SJCRH30 (cell line): ENCODE data around the gene RPS15. TPM values are rescaled to one million over a fixed set of nuclear protein-coding genes. Genes with fewer than 3 reads are reported as not detected.

Experiments
- DNase-seq, 2 experiments: peaks; one replicate each; pipeline ENCODE4 v3.0.0-alpha.2; 2015 to 2020
- H3K27ac ChIP-seq: fragments of 250-450 bp; sonication (Bioruptor Pico); 2 replicates; pipeline ENCODE4 v1.5.1; 2020; ENCODE audit warnings: mild to moderate bottlenecking, moderate library complexity
- H3K27me3 ChIP-seq: fragments of 250-450 bp; sonication (Bioruptor Pico); 2 replicates; pipeline ENCODE4 v1.5.1; 2020; ENCODE audit warnings: mild to moderate bottlenecking, moderate library complexity
- H3K36me3 ChIP-seq: fragments of 250-450 bp; sonication (Bioruptor Pico); 2 replicates; pipeline ENCODE4 v1.5.1; 2020; ENCODE audit warnings: mild to moderate bottlenecking, moderate library complexity
- H3K4me1 ChIP-seq: fragments of 250-450 bp; sonication (Bioruptor Pico); 2 replicates; pipeline ENCODE4 v1.5.1; 2020; ENCODE audit warnings: mild to moderate bottlenecking, moderate library complexity
- H3K4me3 ChIP-seq: fragments of 250-450 bp; sonication (Bioruptor Pico); 2 replicates; pipeline ENCODE4 v1.5.1; 2020; ENCODE audit warnings: mild to moderate bottlenecking, moderate library complexity
- H3K9me3 ChIP-seq: fragments of 250-450 bp; sonication (Bioruptor Pico); replicated peaks from 2 replicates; pipeline ENCODE4 v1.5.1; 2020; ENCODE audit warnings: mild to moderate bottlenecking, moderate library complexity
- total RNA-seq: library from RNA; depleted of rRNA; stranded (reverse); fragments of >200 nt; shearing (Covaris generic); gene quantifications from 2 replicates; pipeline ENCODE4 v1.2.3, GENCODE V29; 2014

RPS15 gene
- total RNA-seq, 1 experiment from 2014 or later, result 1,359 TPM

DNA sequence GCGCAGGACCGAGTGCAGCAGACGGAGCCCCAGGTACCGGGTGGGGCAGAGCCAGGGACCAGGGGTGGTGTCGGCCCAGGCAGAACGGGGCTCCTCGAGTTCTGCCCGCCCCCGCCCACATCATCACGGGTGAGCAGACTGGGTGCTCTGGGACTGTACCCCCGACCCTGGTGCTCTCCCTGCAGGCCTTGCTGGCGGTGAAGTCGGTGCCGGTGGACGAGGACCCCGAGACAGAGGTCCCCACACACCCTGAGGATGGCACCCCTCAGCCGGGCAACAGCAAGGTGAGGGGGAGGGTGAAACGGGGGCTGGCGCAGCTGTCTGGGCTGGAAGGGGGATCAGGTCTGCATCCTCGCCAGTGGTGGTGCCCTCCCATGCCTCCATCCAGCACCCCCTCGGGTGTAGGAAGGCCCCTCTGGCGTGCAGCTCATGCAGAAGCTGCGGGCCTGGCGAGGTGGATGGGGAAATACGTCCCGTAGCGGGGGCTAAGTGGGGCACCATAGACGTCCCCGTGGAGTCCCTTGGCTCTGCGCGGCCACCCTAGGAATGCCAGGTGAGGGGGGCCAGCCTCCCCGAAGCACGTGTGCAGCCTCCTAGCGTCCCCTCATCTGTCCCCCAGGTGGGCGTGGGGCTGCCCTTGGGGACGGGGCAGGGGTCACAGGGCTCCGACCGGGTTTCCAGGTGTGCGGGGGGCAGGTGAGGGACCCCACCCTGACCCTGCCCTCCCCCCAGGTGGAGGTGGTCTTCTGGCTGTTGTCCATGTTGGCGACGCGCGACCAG, 18.1 kb downstream of the RPS15 start:
- peaks cover 17% of the 10 kb centered on the region; the same call in 1 of the 2 replicates for H3K4me1 ChIP-seq

DNA sequence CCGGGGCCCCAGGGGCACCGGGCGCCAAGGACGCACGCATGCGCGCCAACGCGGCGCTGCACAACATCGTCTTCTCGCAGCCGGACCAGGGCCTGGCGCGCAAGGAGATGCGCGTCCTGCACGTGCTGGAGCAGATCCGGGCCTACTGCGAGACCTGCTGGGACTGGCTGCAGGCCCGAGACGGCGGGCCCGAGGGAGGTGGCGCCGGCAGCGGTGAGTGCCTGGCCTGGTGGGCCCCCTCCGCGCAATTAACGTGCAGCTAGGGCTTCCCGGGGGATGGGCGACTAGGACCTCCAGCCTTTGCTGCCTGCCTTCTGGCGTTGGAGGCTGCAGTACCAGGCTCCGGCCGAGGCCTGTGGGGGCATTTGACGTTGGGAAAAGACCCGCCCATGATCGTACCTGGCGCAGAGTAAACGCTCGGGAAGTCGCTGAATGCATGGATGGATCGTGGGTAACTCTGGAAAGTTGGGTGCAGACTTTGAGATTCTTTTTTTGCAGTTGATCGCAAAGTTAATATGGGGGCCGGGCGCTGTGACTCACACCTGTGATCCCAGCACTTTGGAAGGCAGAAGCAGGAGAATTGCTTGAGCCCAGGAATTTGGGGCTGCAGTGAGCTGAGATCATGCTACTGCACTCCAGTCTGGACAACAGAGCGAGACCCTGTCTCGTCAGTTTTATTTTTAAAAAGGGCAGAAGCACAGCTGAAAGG, 19.0 kb downstream of the RPS15 start:
- H3K27ac ChIP-seq, result no peak overlapping the region
- no peaks in the 10 kb centered on the region for H3K27me3 ChIP-seq
- no peaks in the 10 kb centered on the region for H3K36me3 ChIP-seq
- H3K4me3 ChIP-seq, result no peak overlapping the region
- H3K4me1 ChIP-seq, result peaks cover 15% of the 10 kb centered on the region; the same call in 1 of the 2 replicates
- H3K9me3 ChIP-seq, result no peaks in the 10 kb centered on the region
- DNase-seq, result no peak

More for the DNA sequence above, 18.1 kb downstream of the RPS15 start:
- no peaks in the 10 kb centered on the region for H3K36me3 ChIP-seq
- peaks cover 7% of the 10 kb centered on the region; the same call in 1 of the 2 replicates for H3K27me3 ChIP-seq
- no peak overlapping the region for H3K27ac ChIP-seq
- no peak overlapping the region for H3K4me3 ChIP-seq
- no peak for DNase-seq
- H3K9me3 ChIP-seq, result no peaks in the 10 kb centered on the region

DNA sequence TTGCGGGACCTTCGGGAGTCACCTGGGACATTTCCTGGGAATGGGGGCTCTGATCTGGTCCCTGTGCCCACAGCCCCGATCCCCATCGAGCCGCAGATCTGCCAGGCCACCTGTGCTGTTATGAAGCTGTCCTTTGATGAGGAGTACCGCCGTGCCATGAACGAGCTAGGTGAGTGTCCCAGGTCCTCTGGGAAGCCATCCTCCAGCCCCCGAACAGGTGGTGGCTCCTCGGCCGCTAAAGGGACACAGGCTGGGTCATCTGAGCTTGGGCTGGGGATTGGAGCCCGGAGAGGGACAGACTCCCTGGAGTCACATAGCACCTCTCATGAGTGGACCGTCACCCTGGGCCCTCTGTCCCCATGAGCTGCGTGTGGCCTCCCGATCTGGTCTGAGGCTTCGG, 19.7 kb downstream of the RPS15 start:
- Histone ChIP-seq H3K27me3 (no peaks in the 10 kb centered on the region), H3K4me1 (peaks cover 8% of the 10 kb centered on the region; the same call in 1 of the 2 replicates), H3K4me3 (no peak overlapping the region), H3K9me3 (no peaks in the 10 kb centered on the region), H3K27ac (no peak overlapping the region), H3K36me3 (no peaks in the 10 kb centered on the region)
- no peak for DNase-seq

- H3K9me3 ChIP-seq, result no peaks in the 10 kb centered on the region
Observed at GRCh38 chr19:1459479-1459878, 21.3 kb downstream of the RPS15 start.

DNA sequence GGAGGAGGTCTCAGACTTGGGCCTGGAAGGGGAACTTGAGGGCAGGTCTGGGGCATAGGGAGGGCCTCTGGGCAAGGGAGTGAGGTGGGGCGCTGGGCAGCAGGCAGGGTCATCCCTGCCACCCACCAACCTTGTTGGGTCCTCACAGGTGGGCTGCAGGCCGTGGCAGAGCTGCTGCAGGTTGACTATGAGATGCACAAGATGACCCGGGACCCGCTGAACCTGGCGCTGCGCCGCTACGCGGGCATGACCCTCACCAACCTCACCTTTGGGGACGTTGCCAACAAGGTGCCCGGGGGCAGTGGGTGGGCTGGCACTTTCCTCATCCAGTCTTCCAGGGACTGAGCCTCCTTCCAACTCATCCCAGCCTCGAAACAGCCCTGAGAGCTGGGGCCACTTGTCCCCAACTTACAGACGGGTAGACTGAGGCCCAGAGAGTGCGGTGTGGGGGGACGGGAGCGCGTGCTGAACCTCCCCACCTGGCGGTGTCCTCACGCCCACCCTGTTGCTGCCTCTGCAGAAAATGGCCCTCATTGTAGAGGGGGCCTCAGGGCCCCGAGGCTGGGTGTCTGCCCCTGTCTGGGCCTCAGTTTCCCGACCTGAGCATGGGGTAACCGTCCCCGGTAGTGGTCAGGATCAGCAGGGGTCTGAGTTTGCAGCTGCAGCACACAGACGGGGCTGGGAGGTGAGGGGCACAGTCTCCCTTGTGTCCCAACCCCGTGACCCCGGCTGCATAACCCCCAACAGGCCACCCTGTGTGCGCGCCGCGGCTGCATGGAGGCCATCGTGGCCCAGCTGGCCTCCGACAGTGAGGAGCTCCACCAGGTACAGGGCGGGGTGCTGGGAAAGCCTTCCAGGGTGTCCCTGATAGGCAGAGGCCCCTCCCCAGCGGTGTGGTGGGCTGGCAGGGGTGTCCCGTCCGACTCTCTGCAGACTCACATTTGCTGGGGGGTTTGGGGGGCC, 22.1 kb downstream of the RPS15 start:
- H3K4me1 ChIP-seq, result no peaks in the 10 kb centered on the region
- no peaks in the 10 kb centered on the region for H3K27me3 ChIP-seq
- no peaks in the 10 kb centered on the region for H3K36me3 ChIP-seq
- no peak for DNase-seq
- no peak overlapping the region for H3K4me3 ChIP-seq
- H3K27ac ChIP-seq, result no peak overlapping the region
- H3K9me3 ChIP-seq, result no peaks in the 10 kb centered on the region

More at GRCh38 chr19:1459479-1459878, 21.3 kb downstream of the RPS15 start:
- Histone ChIP-seq H3K4me1 (no peaks in the 10 kb centered on the region), H3K36me3 (no peaks in the 10 kb centered on the region), H3K27me3 (no peaks in the 10 kb centered on the region), H3K27ac (no peak overlapping the region), H3K4me3 (no peak overlapping the region)
- DNase-seq, result no peak

GRCh38 chr19:1461862-1462261, 23.7 kb downstream of the RPS15 start:
- H3K4me1 ChIP-seq, result no peaks in the 10 kb centered on the region
- no peak overlapping the region for H3K27ac ChIP-seq
- no peaks in the 10 kb centered on the region for H3K36me3 ChIP-seq
- DNase-seq, result no peak
- no peaks in the 10 kb centered on the region for H3K9me3 ChIP-seq
- no peaks in the 10 kb centered on the region for H3K27me3 ChIP-seq
- no peak overlapping the region for H3K4me3 ChIP-seq

DNA sequence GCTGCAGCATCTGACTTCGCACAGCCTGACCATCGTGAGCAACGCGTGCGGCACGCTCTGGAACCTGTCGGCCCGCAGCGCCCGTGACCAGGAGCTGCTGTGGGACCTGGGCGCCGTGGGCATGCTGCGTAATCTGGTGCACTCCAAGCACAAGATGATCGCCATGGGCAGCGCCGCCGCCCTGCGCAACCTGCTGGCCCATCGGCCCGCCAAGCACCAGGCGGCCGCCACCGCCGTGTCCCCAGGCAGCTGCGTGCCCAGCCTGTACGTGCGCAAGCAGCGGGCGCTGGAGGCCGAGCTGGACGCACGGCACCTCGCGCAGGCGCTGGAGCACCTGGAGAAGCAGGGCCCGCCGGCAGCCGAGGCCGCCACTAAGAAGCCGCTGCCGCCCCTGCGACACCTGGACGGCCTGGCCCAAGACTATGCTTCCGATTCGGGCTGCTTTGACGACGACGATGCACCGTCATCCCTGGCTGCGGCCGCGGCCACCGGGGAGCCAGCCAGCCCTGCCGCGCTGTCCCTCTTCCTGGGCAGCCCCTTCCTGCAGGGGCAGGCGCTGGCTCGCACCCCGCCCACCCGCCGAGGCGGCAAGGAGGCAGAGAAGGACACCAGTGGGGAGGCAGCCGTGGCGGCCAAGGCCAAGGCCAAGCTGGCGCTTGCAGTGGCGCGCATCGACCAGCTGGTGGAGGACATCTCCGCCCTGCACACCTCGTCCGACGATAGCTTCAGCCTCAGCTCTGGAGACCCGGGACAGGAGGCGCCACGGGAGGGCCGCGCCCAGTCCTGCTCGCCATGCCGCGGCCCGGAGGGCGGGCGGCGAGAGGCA, 27.2 kb downstream of the RPS15 start:
- no peak for DNase-seq
- H3K27ac ChIP-seq, result no peak overlapping the region
- no peaks in the 10 kb centered on the region for H3K27me3 ChIP-seq
- H3K9me3 ChIP-seq, result no peaks in the 10 kb centered on the region
- H3K4me1 ChIP-seq, result no peaks in the 10 kb centered on the region; the same call in 1 of the 2 replicates
- no peak overlapping the region for H3K4me3 ChIP-seq
- H3K36me3 ChIP-seq, result no peaks in the 10 kb centered on the region

DNA sequence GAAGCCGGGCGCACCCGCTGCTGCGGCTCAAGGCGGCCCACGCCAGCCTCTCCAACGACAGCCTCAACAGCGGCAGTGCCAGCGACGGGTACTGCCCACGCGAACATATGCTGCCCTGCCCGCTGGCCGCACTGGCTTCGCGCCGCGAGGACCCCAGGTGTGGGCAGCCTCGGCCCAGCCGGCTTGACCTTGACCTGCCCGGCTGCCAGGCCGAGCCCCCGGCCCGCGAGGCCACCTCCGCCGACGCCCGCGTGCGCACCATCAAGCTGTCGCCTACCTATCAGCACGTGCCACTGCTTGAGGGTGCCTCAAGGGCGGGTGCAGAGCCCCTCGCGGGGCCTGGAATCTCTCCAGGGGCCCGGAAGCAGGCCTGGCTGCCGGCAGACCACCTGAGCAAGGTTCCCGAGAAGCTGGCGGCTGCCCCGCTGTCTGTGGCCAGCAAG, 27.8 kb downstream of the RPS15 start:
- Histone ChIP-seq H3K9me3 (no peaks in the 10 kb centered on the region), H3K27me3 (no peaks in the 10 kb centered on the region), H3K4me3 (no peak overlapping the region), H3K4me1 (no peaks in the 10 kb centered on the region; the same call in 1 of the 2 replicates), H3K36me3 (no peaks in the 10 kb centered on the region), H3K27ac (no peak overlapping the region)
- no peak for DNase-seq

GRCh38 chr19:1466461-1467214, 28.4 kb downstream of the RPS15 start:
- no peak for DNase-seq
- Histone ChIP-seq H3K27ac (no peak overlapping the region), H3K4me1 (peaks cover under 1% of the 10 kb centered on the region; the same call in 1 of the 2 replicates), H3K4me3 (no peak overlapping the region), H3K27me3 (no peaks in the 10 kb centered on the region; the same call in 1 of the 2 replicates), H3K9me3 (no peaks in the 10 kb centered on the region), H3K36me3 (no peaks in the 10 kb centered on the region)

DNA sequence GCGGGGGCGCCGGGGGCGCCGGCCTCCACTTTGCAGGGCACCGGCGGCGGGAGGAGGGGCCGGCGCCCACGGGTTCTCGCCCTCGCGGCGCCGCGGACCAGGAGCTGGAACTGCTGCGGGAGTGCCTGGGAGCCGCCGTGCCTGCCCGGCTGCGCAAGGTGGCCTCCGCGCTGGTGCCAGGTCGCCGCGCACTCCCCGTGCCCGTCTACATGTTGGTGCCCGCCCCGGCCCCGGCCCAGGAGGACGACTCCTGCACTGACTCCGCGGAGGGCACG, 29.0 kb downstream of the RPS15 start:
- Histone ChIP-seq H3K9me3 (no peaks in the 10 kb centered on the region), H3K36me3 (no peaks in the 10 kb centered on the region), H3K4me3 (no peak overlapping the region), H3K27ac (no peak overlapping the region), H3K27me3 (no peaks in the 10 kb centered on the region; the same call in 1 of the 2 replicates), H3K4me1 (peaks cover 2% of the 10 kb centered on the region; the same call in 1 of the 2 replicates)
- no peak for DNase-seq

DNA sequence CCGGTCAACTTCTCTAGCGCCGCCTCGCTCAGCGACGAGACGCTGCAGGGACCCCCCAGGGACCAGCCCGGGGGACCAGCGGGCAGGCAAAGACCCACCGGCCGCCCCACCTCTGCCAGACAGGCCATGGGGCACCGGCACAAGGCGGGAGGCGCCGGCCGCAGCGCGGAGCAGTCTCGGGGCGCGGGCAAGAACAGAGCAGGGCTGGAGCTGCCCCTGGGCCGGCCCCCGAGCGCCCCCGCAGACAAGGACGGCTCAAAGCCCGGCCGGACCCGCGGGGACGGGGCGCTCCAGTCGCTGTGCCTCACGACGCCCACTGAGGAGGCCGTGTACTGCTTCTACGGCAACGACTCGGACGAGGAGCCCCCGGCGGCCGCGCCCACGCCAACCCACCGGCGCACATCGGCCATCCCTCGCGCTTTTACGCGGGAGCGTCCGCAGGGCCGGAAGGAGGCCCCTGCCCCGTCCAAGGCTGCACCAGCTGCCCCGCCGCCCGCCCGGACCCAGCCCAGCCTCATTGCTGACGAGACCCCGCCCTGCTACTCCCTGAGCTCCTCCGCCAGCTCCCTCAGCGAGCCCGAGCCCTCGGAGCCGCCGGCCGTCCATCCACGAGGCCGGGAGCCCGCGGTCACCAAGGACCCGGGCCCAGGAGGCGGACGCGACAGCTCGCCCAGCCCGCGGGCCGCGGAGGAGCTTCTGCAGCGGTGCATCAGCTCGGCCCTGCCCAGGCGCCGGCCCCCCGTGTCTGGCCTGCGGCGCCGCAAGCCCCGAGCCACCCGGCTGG, 29.5 kb downstream of the RPS15 start:
- Histone ChIP-seq H3K4me1 (peaks cover 2% of the 10 kb centered on the region; the same call in 1 of the 2 replicates), H3K27me3 (no peaks in the 10 kb centered on the region; the same call in 1 of the 2 replicates), H3K4me3 (no peak overlapping the region), H3K36me3 (no peaks in the 10 kb centered on the region), H3K27ac (no peak overlapping the region), H3K9me3 (no peaks in the 10 kb centered on the region)
- no peak for DNase-seq

DNA sequence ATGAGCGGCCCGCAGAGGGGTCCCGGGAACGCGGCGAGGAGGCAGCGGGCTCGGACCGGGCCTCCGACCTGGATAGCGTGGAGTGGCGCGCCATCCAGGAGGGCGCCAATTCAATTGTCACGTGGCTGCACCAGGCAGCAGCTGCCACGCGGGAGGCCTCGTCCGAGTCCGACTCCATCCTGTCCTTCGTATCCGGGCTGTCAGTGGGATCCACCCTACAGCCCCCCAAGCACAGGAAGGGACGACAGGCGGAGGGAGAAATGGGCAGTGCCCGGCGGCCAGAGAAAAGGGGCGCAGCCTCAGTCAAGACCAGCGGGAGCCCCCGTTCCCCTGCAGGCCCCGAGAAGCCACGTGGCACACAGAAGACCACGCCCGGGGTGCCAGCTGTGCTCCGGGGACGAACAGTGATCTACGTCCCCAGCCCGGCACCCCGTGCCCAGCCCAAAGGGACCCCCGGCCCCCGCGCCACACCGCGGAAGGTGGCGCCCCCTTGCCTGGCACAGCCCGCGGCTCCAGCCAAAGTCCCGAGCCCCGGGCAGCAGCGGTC, 30.2 kb downstream of the RPS15 start:
- DNase-seq, result no peak
- no peak overlapping the region for H3K4me3 ChIP-seq
- no peaks in the 10 kb centered on the region for H3K9me3 ChIP-seq
- no peak overlapping the region for H3K27ac ChIP-seq
- H3K4me1 ChIP-seq, result peaks cover 2% of the 10 kb centered on the region; the same call in 1 of the 2 replicates
- no peaks in the 10 kb centered on the region; the same call in 1 of the 2 replicates for H3K27me3 ChIP-seq
- no peaks in the 10 kb centered on the region for H3K36me3 ChIP-seq
